T1000 (cell line): ENCODE measurements around the gene COL19A1.
"Not testable (repeated sequence)": the region's sequence is repeated elsewhere in the genome, so short reads cannot be mapped to it uniquely, and the experiment has no call there.

ENCODE experiments used
- DNase-seq: peaks from one replicate; lab custom pipeline; 2025; ENCODE audit warnings: mixed read lengths; lab: John Stamatoyannopoulos, UW

Gene COL19A1

DNA sequence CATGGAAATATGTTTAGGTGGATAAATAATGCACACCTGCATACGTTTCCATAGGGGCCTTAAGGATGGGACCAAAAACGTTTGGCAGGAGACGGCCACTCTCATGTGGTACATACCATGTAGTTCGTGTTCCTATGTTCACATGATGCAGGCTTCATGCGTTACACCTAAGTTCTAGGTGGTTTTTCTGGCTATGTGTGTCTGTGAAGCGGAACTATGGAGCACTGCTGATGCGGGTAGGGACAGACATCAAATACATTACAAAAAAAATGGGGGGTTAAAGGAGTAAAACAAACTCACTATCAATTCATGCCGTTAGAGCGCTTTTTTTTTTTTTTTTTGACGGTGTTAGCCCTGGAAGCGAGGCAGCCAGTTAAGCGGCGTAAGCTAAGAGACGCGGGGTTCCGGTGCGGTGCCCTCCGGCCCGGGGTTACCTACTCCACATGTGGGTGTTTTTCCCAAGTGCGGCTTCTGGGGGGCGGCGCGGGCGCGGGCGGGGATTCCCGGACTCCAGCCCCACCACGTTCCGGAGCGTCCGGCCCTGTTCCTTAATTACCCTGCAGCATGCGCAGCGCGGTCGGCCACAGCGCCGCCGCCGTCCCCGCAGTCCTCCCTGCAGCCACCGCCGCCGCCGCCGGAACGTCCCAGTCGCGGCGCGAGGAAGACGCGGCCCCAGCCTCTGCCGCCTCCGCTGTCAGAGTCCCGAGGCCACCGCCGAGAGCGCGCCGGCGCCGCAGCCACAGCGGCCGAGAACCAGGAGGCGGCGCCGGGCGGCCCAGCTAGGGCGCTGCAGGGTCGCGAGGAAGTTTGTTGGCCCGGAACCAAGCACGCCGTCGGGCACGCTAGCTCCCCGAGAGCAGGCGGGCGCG, 648 bp downstream of the COL19A1 start:
- peak; percentile 47 for DNase-seq

DNA sequence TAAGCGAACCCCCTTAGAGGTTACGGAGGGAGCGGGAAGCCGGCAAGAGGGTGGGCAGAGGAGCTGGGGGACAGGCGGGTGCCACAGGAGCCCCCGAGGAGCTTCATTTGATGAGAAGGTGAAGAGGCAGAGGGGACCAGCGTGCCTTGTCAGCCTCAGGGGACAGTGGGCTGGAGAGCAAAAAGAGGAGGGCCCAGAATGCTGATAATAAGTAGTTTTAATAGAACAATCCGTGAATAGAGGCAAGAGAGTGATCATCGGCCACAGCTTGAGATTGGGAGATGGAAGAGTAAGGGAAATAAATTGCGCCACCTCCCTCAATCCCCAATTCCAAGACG, 1.3 kb downstream of the COL19A1 start:
- no peak for DNase-seq

DNA sequence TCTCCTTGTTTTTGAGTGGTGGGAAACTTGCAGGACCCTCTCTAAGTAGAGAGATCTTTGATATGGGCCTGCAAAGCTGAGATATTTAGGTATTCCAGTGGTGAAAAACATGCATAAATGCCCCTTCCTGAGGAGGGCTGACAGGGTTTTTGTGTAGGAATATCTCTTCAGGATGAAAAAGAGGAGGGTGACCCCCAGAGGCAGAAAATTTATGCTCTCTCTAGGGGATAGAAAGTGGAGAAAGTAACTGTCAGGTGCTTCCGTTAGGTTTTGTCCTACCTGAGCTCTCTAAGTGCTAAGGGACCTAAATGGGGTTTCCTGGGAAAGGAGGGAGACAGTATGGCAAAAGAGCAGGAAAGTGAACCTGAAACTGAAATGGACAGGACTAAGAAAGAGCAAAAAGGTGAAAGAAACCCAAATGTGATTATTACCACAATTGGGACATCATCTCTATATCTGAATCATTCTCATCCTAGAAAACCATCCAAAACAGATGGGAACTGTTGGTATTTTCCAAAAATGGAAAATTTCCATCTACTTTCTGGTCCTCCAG, 2.0 kb downstream of the COL19A1 start:
- no peak for DNase-seq

DNA sequence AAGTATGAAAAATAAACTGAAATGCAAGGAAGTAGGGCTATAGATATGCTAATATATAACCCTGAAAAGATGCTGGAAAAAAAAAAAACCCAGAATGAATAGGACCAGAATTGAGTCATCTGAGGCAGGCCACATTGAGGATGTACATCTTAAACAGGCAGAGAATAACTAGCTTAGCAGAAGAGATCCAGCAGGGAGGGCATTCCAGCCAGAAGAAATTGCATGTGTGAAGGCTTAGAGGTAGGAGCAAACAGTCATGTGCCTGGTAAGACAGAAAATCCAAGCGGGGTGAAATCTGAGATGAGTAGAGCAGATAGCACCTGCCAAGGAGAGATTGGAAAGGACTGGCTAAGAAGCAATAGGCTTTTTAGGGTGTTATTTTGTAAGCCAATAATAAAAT, 2.6 kb downstream of the COL19A1 start:
- DNase-seq, result no peak

DNA sequence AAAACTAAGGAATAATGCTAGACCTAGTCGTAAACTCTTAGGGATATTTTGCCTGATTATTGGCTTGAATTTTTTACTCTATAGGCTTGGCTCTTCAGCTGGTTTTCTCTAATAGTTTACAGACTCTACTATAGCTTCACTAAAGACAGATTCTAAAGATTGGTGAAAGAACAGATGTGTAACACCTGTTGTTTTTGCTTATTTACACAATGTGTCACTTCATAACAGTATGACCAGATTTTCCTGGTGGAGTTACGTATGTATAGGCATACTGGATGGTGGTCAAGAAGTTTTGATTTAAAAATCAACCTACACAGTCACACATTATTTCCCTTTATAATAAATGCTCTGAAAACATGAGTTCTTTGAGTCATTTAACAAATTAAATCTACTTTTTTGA, 4.8 kb downstream of the COL19A1 start:
- no peak for DNase-seq

DNA sequence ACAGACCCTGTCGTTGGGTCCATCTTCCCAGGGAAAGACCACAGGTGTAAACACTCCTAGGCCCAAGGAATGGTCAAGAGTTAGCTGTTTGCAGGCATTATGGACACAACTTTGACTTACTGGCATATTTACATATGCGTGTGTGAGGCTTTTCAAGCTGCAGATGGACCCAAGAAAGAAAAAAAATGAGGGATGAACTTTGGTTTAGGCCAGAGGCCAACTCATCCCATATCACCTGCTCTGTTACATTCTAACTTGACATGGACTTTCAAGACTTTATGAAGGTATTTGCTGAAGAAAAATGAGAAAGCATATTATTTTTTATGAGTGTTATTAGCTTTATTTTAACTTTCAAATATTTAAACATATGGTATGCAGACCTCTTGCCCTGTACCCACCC, 6.9 kb downstream of the COL19A1 start:
- DNase-seq, result no peak

DNA sequence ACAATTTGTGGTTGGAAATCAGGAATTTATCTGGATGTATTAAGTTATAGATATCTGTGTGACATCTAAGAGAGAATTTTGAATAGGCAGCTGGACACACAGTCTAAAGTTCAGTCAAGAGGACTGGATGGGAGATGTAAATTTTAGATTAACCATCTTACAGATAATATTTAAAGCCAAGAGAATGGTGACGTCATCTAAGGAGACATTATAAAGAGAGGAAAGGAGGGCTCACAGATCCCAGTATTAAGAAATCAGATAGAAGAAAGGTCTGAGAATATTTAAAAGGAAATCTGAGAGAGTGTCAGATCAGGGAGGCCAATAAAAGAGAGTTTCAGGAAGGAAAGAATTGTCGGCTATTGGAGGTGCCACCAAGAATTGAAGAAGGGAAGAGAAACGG, 9.4 kb downstream of the COL19A1 start:
- no peak for DNase-seq

DNA sequence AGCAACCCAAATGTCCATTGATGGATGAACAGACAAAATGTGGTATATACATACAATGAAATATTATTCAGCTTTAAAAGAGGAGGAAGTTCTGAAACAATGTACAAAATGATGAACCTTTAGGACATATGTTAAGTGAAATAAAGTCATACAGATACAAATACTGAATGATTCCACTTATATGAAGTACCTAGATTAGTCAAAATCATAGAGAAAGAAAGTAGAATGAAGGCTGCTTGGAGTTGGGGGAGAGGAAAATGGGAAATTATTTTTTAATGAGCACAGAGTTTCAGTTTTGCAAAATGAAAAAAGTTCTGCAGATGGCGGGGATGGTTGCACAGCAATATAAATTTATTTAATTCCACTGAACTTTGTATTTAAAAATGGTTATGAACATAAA, 12.4 kb downstream of the COL19A1 start:
- DNase-seq, result no peak

DNA sequence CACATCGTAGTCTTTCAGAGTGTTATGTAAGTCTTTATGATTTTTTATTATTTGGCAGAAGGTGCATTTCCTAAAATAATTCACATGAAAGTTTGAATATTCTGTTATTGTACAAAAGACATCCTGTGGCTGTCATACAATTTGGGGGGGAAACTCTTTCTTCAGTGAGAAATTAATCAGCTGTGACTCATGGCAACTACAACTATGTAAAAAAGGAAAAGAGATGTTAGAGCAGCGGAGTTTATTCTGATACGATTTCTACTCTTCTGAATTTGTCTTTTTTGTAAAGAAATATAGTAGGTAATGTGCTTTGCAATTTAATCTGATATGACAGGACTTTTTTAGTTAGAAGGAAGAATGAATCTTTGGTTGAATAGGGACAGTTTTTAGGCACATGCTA, 14.2 kb downstream of the COL19A1 start:
- DNase-seq, result no peak

DNA sequence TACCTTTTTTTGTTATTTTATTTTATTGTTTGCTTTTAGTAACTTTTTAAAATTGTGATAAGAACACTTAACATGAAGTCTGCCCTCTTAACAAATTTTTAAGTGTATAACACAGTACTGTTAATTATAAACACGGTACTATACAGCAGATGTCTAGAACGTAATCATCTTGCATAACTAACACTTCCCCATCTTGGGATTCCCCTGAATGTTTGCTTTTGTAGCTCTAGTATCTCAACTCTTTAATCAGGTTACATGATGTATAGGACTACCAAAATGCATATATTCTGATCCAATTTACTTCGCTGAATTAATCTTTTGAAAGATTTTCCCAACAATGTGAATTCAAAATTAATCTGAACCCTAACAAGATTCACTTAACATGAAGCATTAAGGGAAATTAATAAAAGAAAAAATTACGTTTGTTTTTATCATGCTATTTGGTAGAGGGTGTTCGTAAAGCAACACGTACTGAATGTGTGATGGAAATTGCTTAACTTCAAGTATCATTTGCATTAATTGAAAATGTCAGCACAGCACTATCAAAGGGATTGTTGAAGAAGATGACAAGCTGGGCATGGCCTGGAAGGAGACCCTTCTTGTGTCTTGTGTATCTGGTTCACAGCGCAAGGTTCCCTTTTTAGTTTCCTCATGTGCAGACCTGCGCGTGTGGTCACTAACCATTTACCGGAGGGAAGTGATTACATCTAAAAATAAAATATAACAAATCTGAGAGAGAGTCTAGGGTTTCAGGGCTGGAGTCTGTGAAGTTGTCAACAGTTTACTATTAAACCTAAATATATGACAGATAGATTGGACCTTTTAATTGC, 15.2 kb downstream of the COL19A1 start:
- DNase-seq, result no peak

DNA sequence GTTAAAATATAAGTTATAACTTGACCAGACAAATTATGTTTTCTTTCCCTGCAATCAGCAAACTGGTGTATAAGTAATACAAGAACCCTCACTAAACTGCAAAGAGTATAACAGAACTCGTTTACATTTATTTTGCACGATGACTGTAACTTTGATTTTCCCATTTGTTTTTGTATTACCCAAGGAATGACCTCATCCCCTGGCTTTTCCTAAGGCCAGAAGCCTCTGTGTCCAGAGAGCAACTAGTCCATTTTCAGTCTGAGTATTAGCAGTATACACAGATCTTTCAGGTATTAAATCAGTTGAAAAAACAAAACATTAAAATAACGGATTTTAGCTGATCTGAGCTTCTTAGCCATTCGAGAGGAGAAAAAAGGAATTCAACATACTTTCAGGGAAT, 17.2 kb downstream of the COL19A1 start:
- DNase-seq, result no peak

DNA sequence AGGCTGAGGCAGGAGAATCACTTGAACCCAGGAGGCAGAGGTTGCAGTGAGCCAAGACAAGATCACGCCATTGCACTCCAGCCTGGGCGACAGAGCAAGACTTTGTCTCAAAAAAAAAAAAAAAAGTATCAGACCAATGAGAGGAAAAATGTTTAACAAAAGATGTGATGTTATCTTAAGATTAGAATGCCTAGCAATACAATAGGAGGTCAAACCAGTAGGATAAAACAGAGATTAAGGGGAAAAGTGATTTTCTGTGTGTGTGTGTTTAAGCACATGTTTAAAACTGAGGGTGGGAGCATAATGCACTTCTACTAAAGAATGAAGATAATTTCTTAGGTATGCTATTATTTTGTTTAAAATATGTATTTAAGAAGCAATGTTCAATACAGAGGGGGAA, 17.9 kb downstream of the COL19A1 start:
- no peak for DNase-seq

DNA sequence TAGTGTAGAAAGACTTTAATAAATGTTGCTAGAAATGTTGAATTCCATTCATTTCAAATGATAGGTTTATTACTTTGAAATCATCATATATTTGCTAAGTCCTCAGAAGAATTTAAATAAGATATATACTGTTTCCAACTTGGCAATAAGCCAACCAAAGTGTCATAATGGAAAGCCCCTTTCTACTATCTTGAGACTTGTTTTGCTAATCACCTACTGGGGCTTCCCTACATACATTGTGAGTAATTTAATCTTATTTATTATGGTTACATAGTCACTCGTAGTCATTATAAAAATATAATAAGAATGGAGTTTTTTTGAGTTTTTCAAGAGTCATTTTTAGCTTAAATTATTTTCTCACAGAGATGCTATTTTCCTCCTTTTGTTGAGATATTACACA, 20.7 kb downstream of the COL19A1 start:
- no peak for DNase-seq

DNA sequence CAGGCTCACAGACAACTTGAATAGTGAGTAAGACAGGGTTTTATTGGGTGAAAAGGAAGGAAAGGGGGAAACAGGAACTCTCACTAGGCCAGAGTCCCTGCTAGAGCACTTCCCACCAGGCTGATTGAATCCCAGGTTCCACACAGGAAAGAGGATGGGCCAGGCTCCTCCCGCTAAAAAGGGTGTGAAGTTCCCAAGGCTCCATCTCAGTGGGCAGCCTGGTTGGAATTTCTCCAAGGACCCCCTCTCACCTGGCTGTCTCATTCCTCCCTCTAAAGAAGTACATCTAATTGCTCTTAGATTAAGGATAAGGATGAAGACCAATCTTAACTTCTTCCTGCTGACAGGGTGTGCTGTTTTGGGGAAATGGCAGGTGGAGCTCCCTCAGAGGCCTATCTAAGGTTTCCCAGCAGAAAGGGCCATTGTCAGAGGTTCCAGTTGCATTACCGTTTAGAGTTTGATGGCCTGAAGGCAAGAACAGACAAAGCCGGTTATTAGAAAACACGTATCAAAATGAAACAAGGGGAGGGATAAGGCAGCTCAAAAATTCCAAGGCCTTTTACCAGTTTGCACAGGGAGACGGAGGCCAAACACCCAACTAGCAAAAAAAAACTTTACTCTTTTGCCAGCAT, 21.5 kb downstream of the COL19A1 start:
- DNase-seq, result no peak

DNA sequence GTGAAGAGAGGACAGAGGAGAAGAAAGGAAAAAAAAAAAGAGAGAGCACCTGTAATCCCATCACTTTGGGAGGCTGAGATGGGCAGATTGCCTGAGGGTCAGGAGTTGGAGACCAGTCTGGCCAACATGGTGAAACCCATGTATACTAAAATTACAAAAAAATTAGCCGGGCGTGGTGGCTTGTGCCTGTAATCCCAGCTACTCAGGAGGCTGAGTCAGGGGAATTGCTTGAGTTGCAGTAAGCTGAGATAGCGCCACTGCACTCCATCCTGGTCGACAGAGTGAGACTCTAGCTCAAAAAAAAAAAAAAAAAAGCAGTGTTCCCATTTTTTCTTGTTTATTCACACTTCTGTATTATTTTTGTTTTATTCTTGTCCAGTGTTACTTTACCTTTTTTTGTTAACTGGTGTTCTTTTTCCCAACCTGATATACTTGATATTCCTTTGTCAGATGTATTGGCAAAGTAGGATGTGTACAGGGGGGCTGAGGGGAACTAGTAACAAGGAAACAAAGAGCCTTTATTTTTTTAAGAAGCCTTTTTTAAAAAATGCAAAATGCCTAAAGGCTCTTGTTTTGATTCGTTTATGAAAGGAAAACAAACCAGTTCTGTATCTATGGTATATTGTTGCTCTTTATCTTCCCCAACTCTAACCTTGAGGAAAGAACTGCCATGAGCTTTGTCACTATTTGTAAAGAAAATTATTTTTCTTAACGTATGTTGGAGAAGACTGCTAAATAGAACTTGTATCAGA, 22.3 kb downstream of the COL19A1 start:
- DNase-seq, result no peak

DNA sequence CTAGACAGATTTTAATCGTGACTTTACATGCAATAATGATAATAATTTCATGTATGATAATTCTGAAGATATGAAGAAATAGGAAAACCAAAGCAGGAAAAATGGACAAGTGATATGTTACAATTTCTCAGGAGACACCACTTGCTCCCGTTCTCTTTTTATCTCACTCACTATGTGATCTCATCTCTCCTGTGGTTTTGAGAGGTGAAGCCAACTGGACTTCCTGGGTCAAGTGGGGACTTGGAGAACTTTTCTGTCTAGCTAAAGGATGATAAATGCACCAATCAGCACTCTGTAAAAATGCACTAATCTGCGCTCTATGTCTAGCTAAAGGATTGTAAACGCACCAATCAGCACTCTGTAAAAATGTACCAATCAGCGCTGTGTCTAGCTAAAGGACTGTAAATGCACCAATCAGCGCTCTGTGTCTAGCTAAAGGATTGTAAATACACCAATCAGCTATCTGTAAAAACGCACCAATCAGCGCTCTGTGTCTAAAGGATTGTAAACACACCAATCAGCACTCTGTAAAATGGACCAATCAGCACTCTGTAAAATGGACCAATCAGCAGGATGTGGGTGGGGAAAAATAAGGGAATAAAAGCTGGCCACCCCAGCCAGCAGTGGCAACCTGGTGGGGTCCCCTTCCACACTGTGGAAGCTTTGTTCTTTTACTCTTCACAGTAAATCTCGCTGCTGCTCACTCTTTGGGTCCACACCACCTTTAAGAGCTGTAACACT, 23.0 kb downstream of the COL19A1 start:
- not testable (repeated sequence) for DNase-seq

DNA sequence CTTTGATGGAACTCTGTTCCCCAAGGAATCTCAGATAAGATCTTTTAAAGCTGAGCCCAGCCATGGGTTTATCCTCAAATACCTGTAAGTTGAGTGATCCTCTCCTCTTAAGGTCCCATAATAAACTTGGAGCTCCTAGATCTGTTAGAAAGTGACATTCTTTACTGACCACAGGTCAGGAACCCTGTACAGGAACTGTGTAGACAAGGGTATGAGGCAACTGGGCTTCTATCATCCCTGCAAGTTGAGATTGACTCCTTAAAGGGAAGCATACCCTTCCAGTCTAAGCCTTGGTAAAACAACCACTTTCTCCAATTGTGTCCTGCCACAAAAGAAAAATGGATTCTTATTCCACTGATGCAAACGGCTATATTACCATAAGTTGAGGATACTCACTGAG, 26.2 kb downstream of the COL19A1 start:
- DNase-seq, result not testable (repeated sequence)

DNA sequence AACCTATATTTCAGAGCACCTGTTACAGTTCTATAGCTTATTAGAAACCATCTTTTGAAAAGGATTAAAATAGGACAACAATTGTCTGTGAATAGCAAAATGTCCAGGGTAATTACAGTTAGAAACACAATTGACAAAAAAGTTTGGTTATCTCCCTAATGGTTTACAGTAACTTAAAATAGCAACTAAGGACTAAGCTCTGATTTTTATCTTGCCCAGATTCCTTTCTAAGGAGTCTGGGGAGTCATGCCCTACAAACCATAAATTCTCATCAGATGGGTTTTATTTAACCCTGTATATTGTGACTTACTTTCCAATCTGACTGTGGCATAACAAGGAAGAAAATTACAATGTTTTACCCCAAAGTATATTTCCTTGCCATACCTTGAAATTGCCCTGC, 26.9 kb downstream of the COL19A1 start:
- DNase-seq, result not testable (repeated sequence)

DNA sequence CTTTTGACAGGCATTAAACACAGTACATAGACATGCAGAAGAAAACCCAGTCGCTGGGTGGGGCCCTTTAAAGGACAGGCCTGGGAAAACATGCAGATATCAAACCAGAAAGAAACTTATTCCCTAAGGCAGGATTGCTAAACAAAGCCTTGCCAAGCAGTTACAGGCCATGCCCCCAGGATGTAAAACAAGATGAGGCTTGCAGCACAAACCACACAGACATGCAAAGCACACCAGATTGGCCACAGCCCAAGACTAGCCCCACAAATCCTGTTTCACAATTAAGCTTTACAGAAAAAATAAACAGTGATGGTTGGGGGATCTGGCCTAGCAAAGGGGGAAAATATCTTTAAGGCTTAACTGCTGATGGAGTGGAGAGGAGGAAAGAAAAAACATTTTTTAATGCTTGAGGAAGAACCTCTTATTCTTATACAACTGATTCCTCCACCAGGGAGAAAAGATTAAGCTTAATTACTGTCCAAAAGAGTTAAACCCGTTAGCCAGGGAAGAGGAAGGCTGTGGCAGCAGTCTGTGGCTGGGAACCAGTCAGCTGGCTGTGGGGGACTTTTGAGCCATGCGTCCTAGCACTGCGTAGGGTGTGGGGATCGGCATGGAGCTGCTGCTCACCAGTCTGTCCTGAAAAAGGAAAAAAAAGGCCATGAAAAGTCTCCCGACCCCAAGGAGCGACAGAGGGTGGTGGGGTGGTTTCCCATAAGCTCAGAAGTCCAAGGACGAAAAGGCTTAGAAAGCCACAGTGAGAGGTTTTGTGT, 28.4 kb downstream of the COL19A1 start:
- peak; percentile 70 for DNase-seq

DNA sequence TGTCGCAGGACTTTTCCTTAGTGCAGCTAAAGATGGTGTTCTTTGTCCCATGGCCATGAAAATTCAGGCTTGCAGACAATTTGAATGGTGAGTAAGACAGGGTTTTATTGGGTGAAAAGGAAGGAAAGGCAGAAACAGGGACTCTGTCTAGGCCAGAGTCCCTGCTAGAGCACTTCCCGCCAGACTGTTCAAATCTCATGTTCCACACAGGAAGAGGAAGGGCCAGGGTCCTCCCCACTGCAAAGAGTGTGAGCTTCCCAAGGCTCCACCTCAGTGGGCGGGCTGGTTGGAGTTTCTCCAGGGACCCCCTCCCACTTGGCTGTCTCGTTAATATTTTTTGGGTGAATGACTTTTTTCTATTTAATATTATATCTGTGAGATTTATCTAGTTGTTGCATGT, 29.0 kb downstream of the COL19A1 start:
- DNase-seq, result no peak
